Chondrocyte (in vitro differentiated cells): ENCODE measurements around the gene ZNF28. TPM values are rescaled to one million over a fixed set of nuclear protein-coding genes. Genes with fewer than 3 reads are reported as not detected.
"Not testable (repeated sequence)": the region's sequence is repeated elsewhere in the genome, so short reads cannot be mapped to it uniquely, and the experiment has no call there.

Experiments used
- DNase-seq: peaks from one replicate; pipeline ENCODE4 v3.0.0; 2021; ENCODE audit warnings: mixed read lengths, low spot score
- H3K27ac Mint-ChIP-seq: one replicate; pipeline ENCODE4 v1.8.0; 2021; ENCODE audit warnings: mild to moderate bottlenecking, moderate library complexity, mixed read lengths; ENCODE audit not compliant: unreplicated experiment
- H3K27me3 Mint-ChIP-seq: 2 replicates; pipeline ENCODE4 v1.8.0; 2021; ENCODE audit warnings: low read depth, mixed read lengths
- H3K36me3 Mint-ChIP-seq: 2 replicates; pipeline ENCODE4 v1.8.0; 2021; ENCODE audit warnings: low read depth, mixed read lengths
- H3K4me1 Mint-ChIP-seq: 2 replicates; pipeline ENCODE4 v1.8.0; 2021; ENCODE audit warnings: low read depth, mild to moderate bottlenecking, mixed read lengths
- H3K4me3 Mint-ChIP-seq: one replicate; pipeline ENCODE4 v1.8.0; 2021; ENCODE audit warnings: mild to moderate bottlenecking, moderate library complexity, mixed read lengths; ENCODE audit not compliant: unreplicated experiment
- H3K9me3 Mint-ChIP-seq: 2 replicates; pipeline ENCODE4 v1.8.0; 2021; ENCODE audit warnings: low read depth, mixed read lengths
- CTCF ChIP-seq: fragments of 200-600 bp; sonication (generic); IDR thresholded peaks from 2 replicates; pipeline ENCODE4 v1.5.0; 2021; ENCODE audit warnings: antibody characterized with exemption, mild to moderate bottlenecking, moderate library complexity
- long read RNA-seq: library from polyadenylated mRNA; stranded (forward); transcript quantifications from one replicate; pipeline ENCODE4 v2.0.0, GENCODE V29; 2021
- total RNA-seq: library from RNA; stranded (reverse); gene quantifications from 3 replicates; pipeline ENCODE4 v1.2.1, GENCODE V29; 2021

The ZNF28 gene
- total RNA-seq, result 13.9 to 17.4 TPM (median 16.7 TPM) in 3 replicates
- long read RNA-seq, full-length matches to known transcripts, result 6 of 18 reads
- long read RNA-seq, partial matches to known transcripts, result 0 of 18 reads
- long read RNA-seq, other reads (novel, unspliced or antisense), result 12 of 18 reads

- not testable (repeated sequence) for DNase-seq, H3K9me3 Mint-ChIP-seq, H3K27me3 Mint-ChIP-seq
- Mint-ChIP-seq H3K36me3 (peaks cover 11% of the 10 kb centered on the region), H3K4me3 (peak within 1 kb of the TSS; percentile 93), H3K27ac (peak within 1 kb of the TSS; percentile 86), H3K4me1 (peaks cover 10% of the 10 kb centered on the region)
- peak; percentile 11 for TF ChIP-seq CTCF
These were observed at the start of gene ZNF28 for GRCh38 chr19:52821204-52821960. Gene ZNF28, minus strand, starts transcription at chr19:52821633. Its CDS starts 3,675 bp downstream, at chr19:52817958.

GRCh38 chr19:52868031-52868430, 46.6 kb upstream of the ZNF28 start:
- not testable (repeated sequence) for H3K4me3 Mint-ChIP-seq, H3K36me3 Mint-ChIP-seq, H3K27ac Mint-ChIP-seq, H3K4me1 Mint-ChIP-seq, H3K27me3 Mint-ChIP-seq, DNase-seq, H3K9me3 Mint-ChIP-seq

GRCh38 chr19:52857378-52858191, 36.2 kb upstream of the ZNF28 start, which contains the start of gene ZNF468:
Gene ZNF468, minus strand, starts transcription at chr19:52857619. Its CDS starts 3,347 bp downstream, at chr19:52854272.
- TF ChIP-seq CTCF, result peak; percentile 21
- peaks cover 27% of the 10 kb centered on the region for H3K4me1 Mint-ChIP-seq
- peaks cover 12% of the 10 kb centered on the region for H3K36me3 Mint-ChIP-seq
- H3K4me3 Mint-ChIP-seq, result peak within 1 kb of the TSS; percentile 90
- not testable (repeated sequence) for DNase-seq, H3K27me3 Mint-ChIP-seq, H3K9me3 Mint-ChIP-seq
- peak within 1 kb of the TSS; percentile 97 for H3K27ac Mint-ChIP-seq

GRCh38 chr19:52856540-52857377, 35.3 kb upstream of the ZNF28 start:
- not testable (repeated sequence) for H3K27me3 Mint-ChIP-seq, DNase-seq, H3K9me3 Mint-ChIP-seq
- H3K27ac Mint-ChIP-seq, result peak overlapping the region; percentile 97
- peak overlapping the region; percentile 90 for H3K4me3 Mint-ChIP-seq
- peaks cover 27% of the 10 kb centered on the region for H3K4me1 Mint-ChIP-seq
- peaks cover 14% of the 10 kb centered on the region for H3K36me3 Mint-ChIP-seq

GRCh38 chr19:52847352-52847751, 25.9 kb upstream of the ZNF28 start:
- not testable (repeated sequence) for H3K27me3 Mint-ChIP-seq, H3K4me3 Mint-ChIP-seq, DNase-seq, H3K27ac Mint-ChIP-seq, H3K4me1 Mint-ChIP-seq
- Mint-ChIP-seq H3K36me3 (peaks cover 74% of the 10 kb centered on the region), H3K9me3 (peaks cover 34% of the 10 kb centered on the region)

GRCh38 chr19:52840825-52841465, 19.5 kb upstream of the ZNF28 start:
- H3K4me3 Mint-ChIP-seq, H3K27me3 Mint-ChIP-seq, DNase-seq, H3K4me1 Mint-ChIP-seq, H3K27ac Mint-ChIP-seq: not testable (repeated sequence)
- peaks cover 87% of the 10 kb centered on the region for H3K36me3 Mint-ChIP-seq
- peaks cover 74% of the 10 kb centered on the region for H3K9me3 Mint-ChIP-seq

GRCh38 chr19:52834289-52834688, 12.9 kb upstream of the ZNF28 start:
- not testable (repeated sequence) for H3K4me1 Mint-ChIP-seq
- peaks cover 52% of the 10 kb centered on the region for H3K9me3 Mint-ChIP-seq
- peaks cover 28% of the 10 kb centered on the region for H3K36me3 Mint-ChIP-seq

GRCh38 chr19:52833541-52833940, 12.1 kb upstream of the ZNF28 start:
- not testable (repeated sequence) for DNase-seq, H3K27ac Mint-ChIP-seq, H3K4me3 Mint-ChIP-seq, H3K4me1 Mint-ChIP-seq, H3K27me3 Mint-ChIP-seq
- Mint-ChIP-seq H3K36me3 (peaks cover 25% of the 10 kb centered on the region), H3K9me3 (peaks cover 47% of the 10 kb centered on the region)

More at GRCh38 chr19:52834289-52834688, 12.9 kb upstream of the ZNF28 start:
- H3K27ac Mint-ChIP-seq, H3K4me3 Mint-ChIP-seq, H3K27me3 Mint-ChIP-seq, DNase-seq: not testable (repeated sequence)

- H3K4me1 Mint-ChIP-seq, H3K27me3 Mint-ChIP-seq, H3K4me3 Mint-ChIP-seq, H3K27ac Mint-ChIP-seq, DNase-seq, H3K36me3 Mint-ChIP-seq: not testable (repeated sequence)
- H3K9me3 Mint-ChIP-seq, result peaks cover 21% of the 10 kb centered on the region
These were observed 8.4 kb upstream of the ZNF28 start for GRCh38 chr19:52829866-52830265.
